Measurements from ENCODE around the gene TNS3.

TNS3 gene

DNA sequence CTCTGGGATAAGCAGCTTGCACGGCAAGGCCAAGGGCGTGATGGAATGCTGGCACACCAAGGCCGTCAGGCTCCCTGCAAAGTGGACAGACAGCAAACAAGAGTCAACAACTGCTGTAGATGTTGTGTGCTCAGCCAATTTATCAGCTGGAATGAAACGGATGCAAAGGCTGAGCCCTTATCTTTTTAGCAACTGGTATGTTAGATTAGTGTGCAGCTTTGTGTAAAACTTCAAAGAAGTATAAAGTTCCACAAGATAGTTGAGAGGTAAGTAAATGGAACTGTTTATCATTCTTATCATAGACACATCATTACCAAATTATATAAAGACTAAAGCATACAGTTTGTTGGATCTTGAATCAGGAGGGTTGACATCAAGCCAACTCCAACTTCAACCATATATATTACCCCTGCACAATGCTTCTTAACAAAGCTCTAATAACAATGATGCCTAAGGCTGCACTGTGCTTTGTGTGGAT lies 289.0 kb downstream of the TNS3 start:
- no peak for DNase-seq

- no peak for DNase-seq
Observed at GRCh38 chr7:47291461-47292081, 290.3 kb downstream of the TNS3 start.

DNA sequence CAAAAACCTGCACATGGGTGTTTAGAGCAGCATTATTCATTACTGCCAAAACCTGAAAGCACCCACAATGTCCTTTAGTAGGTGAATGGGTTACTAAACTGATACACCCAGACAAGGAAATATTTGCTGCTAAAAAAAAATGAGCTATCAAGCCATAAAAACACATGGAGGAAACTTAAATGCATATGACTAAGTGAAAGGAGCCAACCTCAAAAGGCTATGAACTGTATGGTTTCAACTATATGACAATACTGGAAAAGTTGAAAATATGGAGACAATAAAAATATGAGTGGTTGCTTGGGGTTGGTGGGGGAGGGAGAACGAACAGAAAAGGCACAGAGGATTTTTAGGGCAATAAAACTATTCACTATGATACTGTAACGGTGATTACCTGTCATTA lies 291.0 kb downstream of the TNS3 start:
- no peak for DNase-seq

DNA sequence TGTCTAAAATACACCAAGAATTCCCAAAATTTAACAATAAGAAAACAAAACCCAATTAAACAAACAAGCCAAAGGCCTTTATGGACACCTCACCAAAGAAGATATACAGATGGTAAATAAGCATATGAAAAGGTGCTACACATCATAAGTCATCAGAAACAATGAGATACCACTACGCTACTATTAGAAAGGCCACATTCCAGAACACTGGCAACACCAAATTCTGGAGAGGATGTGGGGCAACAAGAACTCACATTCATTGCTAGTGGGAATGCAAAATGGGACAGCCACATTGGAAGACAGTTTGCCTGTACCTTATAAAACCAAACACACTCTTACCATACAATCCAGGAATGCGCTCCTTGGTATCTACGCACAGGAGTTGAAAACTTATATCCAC lies 291.4 kb downstream of the TNS3 start:
- no peak for DNase-seq

DNA sequence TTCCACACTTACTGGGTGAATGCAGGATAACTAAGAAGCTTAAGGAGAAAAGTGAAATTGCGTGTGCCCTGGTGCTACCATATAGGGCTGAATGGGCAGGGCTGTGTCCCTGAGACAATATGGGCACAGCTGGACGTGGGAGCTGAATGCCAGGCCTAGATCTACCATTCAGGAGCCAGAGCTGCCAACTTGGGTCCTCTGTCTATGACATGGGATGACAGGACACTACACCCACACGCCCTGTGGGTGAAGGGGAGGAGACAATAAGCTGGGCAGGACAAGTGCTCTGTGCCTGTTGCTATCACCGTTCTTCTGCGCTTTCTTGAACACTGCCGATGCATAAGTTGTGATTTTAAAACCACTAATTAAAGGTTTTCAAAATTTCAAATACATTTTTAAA lies 293.9 kb downstream of the TNS3 start:
- no peak for DNase-seq

GRCh38 chr7:47285860-47286491 lies 295.9 kb downstream of the TNS3 start:
- no peak for DNase-seq

GRCh38 chr7:47284691-47285635 lies 296.9 kb downstream of the TNS3 start:
- no peak for DNase-seq

GRCh38 chr7:47283497-47284131 lies 298.3 kb downstream of the TNS3 start:
- no peak for DNase-seq

DNA sequence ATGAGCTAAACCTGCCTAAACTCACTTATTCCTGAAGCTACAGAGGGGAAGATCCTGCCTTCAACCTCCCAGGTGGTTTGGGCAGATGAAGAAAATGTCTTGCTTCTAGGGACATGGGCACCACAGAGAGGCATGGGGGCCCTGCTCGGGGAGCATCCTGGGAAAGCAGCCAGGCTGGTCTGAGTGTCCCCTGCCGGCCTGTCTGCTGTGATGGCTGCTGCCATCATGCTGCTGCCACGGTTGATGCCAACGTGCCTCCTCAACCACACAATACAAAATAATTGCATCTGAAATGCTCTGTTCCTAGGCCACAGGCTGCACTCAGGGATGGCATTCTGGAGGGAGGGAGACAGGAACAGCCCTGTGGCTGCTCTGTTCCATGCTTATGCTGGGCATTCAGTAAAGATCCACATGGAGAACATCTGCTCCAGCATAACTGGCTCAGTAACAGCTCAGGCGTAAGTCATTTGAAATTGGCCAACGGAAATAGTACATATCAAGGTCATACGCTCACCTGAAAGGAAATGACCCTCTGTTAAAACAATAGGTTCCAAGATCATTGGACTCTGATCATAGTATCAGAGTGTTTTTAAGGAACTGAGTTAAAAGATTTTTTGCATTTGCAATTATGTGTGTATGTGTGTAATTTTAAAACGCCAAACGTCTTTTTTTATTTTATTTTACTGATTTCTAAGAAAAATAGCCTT lies 299.0 kb downstream of the TNS3 start:
- no peak for DNase-seq

GRCh38 chr7:47281966-47282643 lies 299.8 kb downstream of the TNS3 start:
- no peak for DNase-seq

- DNase-seq: no peak
Observed at GRCh38 chr7:47281161-47281560, 300.8 kb downstream of the TNS3 start.

- DNase-seq: no peak
Observed at GRCh38 chr7:47280114-47280513, 301.8 kb downstream of the TNS3 start.

GRCh38 chr7:47278043-47278442 lies 303.9 kb downstream of the TNS3 start:
- no peak for DNase-seq

DNA sequence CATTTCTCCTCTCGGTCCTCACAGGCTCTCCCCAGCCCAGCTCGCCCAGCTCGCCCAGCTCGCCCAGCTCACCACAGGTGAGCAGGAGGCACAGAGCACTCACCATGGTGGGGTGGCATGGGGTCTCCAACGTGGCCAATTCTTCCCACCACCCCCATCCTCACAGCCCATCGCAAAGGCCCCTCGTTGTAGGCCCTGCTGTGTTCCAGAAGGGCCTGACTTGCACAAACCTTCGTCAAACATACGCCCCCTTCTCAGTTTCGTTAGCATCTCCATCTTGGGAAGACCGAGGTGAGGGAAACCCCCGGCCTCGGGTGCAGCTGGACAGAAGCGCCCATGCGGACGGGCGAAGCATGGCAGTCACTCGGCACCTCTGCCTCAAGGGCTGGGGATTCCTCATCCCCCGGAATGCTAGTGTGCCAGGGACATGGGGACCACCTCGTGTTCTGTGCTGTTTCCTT lies 304.6 kb downstream of the TNS3 start:
- no peak for DNase-seq

- DNase-seq: no peak
Observed at GRCh38 chr7:47273974-47274766, 307.7 kb downstream of the TNS3 start.

GRCh38 chr7:47273088-47273487 lies 308.8 kb downstream of the TNS3 start:
- DNase-seq: no peak

DNA sequence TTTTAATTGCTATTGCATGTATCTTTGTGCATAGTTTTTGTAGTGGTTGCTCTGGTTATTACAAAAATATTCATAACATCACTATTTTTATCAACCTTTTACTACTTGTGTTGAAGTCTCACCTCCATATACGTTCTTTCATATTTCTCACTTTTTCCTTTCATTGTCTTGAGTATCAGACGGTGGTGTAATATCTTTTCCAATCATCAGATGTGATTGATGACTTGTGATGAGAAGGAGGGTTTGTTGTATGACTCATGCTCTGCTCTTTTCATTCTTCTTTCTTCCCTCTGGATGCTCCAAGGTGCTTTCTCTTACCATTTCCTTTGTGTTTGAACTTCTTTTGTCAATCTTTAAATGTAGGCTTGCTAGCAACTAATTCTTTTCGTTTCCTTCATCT lies 310.2 kb downstream of the TNS3 start:
- no peak for DNase-seq

- no peak for DNase-seq
Observed at GRCh38 chr7:47268851-47269836, 312.8 kb downstream of the TNS3 start.

DNA sequence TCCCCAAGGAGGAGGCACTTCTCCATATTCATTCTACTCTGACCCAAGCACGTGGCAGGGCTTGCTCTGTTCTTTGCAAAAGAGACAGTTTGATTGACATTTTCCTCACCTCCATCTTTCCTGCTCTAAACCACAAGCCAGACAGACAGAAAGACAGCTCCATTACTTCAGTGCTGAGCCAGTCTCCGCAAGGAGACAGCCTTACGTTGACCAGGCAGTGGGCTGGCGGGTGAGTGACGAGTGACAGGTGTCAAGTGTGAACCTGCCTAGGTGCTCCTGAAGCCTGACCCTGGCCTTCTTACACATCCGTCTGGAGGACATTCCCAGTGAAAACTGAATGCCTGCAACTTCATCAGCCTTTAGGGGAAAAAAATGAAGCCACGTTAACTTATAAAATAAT lies 314.6 kb downstream of the TNS3 start:
- no peak for DNase-seq

DNA sequence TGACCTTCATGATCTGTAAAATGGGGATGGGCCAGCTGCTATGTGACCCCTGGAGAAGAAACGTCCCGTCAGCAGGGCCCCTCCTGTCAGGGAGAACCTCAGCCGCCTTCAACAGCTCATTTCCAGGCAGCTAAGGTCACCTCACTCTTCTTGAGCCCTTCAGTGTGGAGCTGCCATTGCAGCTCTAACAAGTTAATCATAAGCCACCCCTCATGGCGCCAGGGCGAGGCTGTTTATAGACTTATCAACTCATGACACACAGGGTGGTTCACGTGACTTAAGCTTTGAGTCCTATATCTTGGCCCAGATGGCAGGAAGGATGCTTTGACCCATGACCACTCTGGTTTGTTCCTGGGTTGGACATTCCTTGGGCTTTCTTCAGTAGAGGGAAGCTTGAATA lies 315.1 kb downstream of the TNS3 start:
- DNase-seq: no peak

All from 8988T (cell line).